HG03432 (cell line): Measurements from ENCODE around the gene IL36B.

ENCODE experiments used
- ATAC-seq: cut with Tn5 transposase; IDR thresholded peaks from one replicate; pipeline ENCODE4 v1.9.1; 2021; ENCODE audit warnings: mild to moderate bottlenecking, moderate library complexity; ENCODE audit not compliant: unreplicated experiment

The IL36B gene

GRCh38 chr2:113076954-113077669, 24.4 kb upstream of the IL36B start:
- no peak for ATAC-seq

- ATAC-seq, result no peak
Measured at GRCh38 chr2:113075600-113075999, 22.9 kb upstream of the IL36B start.

GRCh38 chr2:113075030-113075429, 22.4 kb upstream of the IL36B start:
- no peak for ATAC-seq

- no peak for ATAC-seq
Measured at GRCh38 chr2:113073325-113073834, 20.7 kb upstream of the IL36B start.

- no peak for ATAC-seq
Measured at GRCh38 chr2:113072584-113072983, 19.9 kb upstream of the IL36B start.

GRCh38 chr2:113070606-113070975, 17.9 kb upstream of the IL36B start:
- ATAC-seq, result no peak

- no peak for ATAC-seq
Measured at GRCh38 chr2:113069676-113070605, 17.3 kb upstream of the IL36B start.

GRCh38 chr2:113068706-113069485, 16.2 kb upstream of the IL36B start:
- ATAC-seq, result no peak

GRCh38 chr2:113068249-113068648, 15.6 kb upstream of the IL36B start:
- no peak for ATAC-seq

GRCh38 chr2:113067681-113068080, 15.0 kb upstream of the IL36B start, which contains the start of gene IL1F10:
IL1F10 (plus strand) TSS chr2:113067970; CDS start chr2:113072739, 4,769 bp downstream.
- no peak for ATAC-seq

- no peak for ATAC-seq
Measured at GRCh38 chr2:113064898-113065297, 12.2 kb upstream of the IL36B start.

GRCh38 chr2:113064281-113064680, 11.6 kb upstream of the IL36B start:
- ATAC-seq, result no peak

GRCh38 chr2:113061896-113062770, 9.5 kb upstream of the IL36B start:
- ATAC-seq, result no peak

- ATAC-seq, result no peak
Measured at GRCh38 chr2:113061241-113061640, 8.6 kb upstream of the IL36B start.

GRCh38 chr2:113060796-113061195, 8.1 kb upstream of the IL36B start:
- no peak for ATAC-seq

- no peak for ATAC-seq
Measured at GRCh38 chr2:113060396-113060795, 7.7 kb upstream of the IL36B start.

- no peak for ATAC-seq
Measured at GRCh38 chr2:113058998-113059960, 6.6 kb upstream of the IL36B start, which contains the start of gene IL36RN. IL36RN (plus strand) TSS chr2:113059198; CDS start chr2:113059439, 241 bp downstream.

GRCh38 chr2:113058411-113058994, 5.8 kb upstream of the IL36B start:
- ATAC-seq, result no peak
